GM19099 (cell line): ENCODE results near the gene REV3L.

Experiments
- POLR2A ChIP-seq: IDR thresholded peaks from 3 replicates; pipeline ENCODE4 v1.6.1; 2011; ENCODE audit warnings: low read depth; ENCODE audit not compliant: insufficient read length; ENCODE audit errors: extremely low read depth

The REV3L gene

GRCh38 chr6:111482959-111483735, at the start of gene REV3L:
Gene REV3L, minus strand, starts transcription at chr6:111483218. Its CDS starts 330 bp downstream, at chr6:111482888.
- peak; percentile 80 for TF ChIP-seq POLR2A

GRCh38 chr6:111531185-111531584, 48.2 kb upstream of the REV3L start:
- TF ChIP-seq POLR2A, result no peak

GRCh38 chr6:111530667-111531066, 47.6 kb upstream of the REV3L start:
- TF ChIP-seq POLR2A, result no peak

GRCh38 chr6:111530218-111530617, 47.2 kb upstream of the REV3L start:
- no peak for TF ChIP-seq POLR2A

- TF ChIP-seq POLR2A, result no peak
Measured at GRCh38 chr6:111527367-111527766, 44.3 kb upstream of the REV3L start.

GRCh38 chr6:111524735-111525134, 41.7 kb upstream of the REV3L start:
- TF ChIP-seq POLR2A, result no peak

GRCh38 chr6:111524252-111524651, 41.2 kb upstream of the REV3L start:
- TF ChIP-seq POLR2A, result no peak

GRCh38 chr6:111523484-111524167, 40.6 kb upstream of the REV3L start:
- TF ChIP-seq POLR2A, result no peak

- TF ChIP-seq POLR2A, result no peak
Measured at GRCh38 chr6:111522393-111523020, 39.5 kb upstream of the REV3L start.

- TF ChIP-seq POLR2A, result no peak
Measured at GRCh38 chr6:111521497-111522270, 38.7 kb upstream of the REV3L start.

GRCh38 chr6:111520524-111520923, 37.5 kb upstream of the REV3L start:
- TF ChIP-seq POLR2A, result no peak

- TF ChIP-seq POLR2A, result no peak
Measured at GRCh38 chr6:111517965-111518364, 34.9 kb upstream of the REV3L start.

- no peak for TF ChIP-seq POLR2A
Measured at GRCh38 chr6:111515259-111515658, 32.2 kb upstream of the REV3L start.

- no peak for TF ChIP-seq POLR2A
Measured at GRCh38 chr6:111503660-111504059, 20.6 kb upstream of the REV3L start.

GRCh38 chr6:111503194-111503593, 20.2 kb upstream of the REV3L start:
- TF ChIP-seq POLR2A, result no peak

- no peak for TF ChIP-seq POLR2A
Measured at GRCh38 chr6:111502154-111502553, 19.1 kb upstream of the REV3L start.

GRCh38 chr6:111499269-111499793, 16.3 kb upstream of the REV3L start:
- TF ChIP-seq POLR2A, result no peak
